Liver (tissue), 9 donors: ENCODE results near the gene THSD4. TPM values are rescaled to one million over a fixed set of nuclear protein-coding genes. Genes with fewer than 3 reads are reported as not detected.

ENCODE experiments used
- DNase-seq: peaks from one replicate; pipeline ENCODE4 v3.0.0-alpha.2; 2017; ENCODE audit warnings: low spot score
- H3K27ac ChIP-seq, 2 donors: one replicate each; pipeline ENCODE4 v1.7.0; 2013; ENCODE audit warnings: inconsistent platforms in 2 of 2, low read length in 2 of 2, control low read depth in 1 of 2, low read depth in 1 of 2, mild to moderate bottlenecking in 1 of 2
- H3K27me3 ChIP-seq, 4 donors: one replicate each; pipeline versions ENCODE4 v1.6.1 to v1.7.0; 2013; ENCODE audit warnings: low read length in 3 of 4, inconsistent platforms in 1 of 4, mild to moderate bottlenecking in 1 of 4, moderate library complexity in 1 of 4; ENCODE audit not compliant: control insufficient read depth in 4 of 4, insufficient read depth in 4 of 4
- H3K36me3 ChIP-seq, 4 donors: one replicate each; pipeline versions ENCODE4 v1.6.1 to v1.7.0; 2013; ENCODE audit warnings: low read length in 3 of 4, mild to moderate bottlenecking in 3 of 4, low read depth in 1 of 4, moderate library complexity in 1 of 4; ENCODE audit not compliant: control insufficient read depth in 4 of 4, insufficient read depth in 3 of 4
- H3K4me1 ChIP-seq, 4 donors: one replicate each; pipeline versions ENCODE4 v1.6.1 to v1.7.0; 2013; ENCODE audit warnings: low read length in 3 of 4, mild to moderate bottlenecking in 3 of 4, moderate library complexity in 1 of 4; ENCODE audit not compliant: control insufficient read depth in 4 of 4, insufficient read depth in 4 of 4
- H3K4me3 ChIP-seq, 3 donors: one replicate each; pipeline versions ENCODE4 v1.6.1 to v1.7.0; 2013; ENCODE audit warnings: low read length in 3 of 3, control low read depth in 1 of 3, low read depth in 1 of 3, mild to moderate bottlenecking in 1 of 3
- H3K9ac ChIP-seq, 2 donors: one replicate each; pipeline ENCODE4 v1.7.0; 2013; ENCODE audit warnings: low read length in 2 of 2, mild to moderate bottlenecking in 2 of 2, moderate library complexity in 2 of 2, control low read depth in 1 of 2, low read depth in 1 of 2
- H3K9me3 ChIP-seq, 4 donors: one replicate each; pipeline versions ENCODE4 v1.6.1 to v1.7.0; 2013; ENCODE audit warnings: low read length in 3 of 4; ENCODE audit not compliant: control insufficient read depth in 4 of 4
- CTCF ChIP-seq: fragments of 150-350 bp; IDR thresholded peaks from 2 replicates; pipeline ENCODE4 v1.5.1; 2017; ENCODE audit warnings: improper control_type of control experiment, low read depth, low read length; ENCODE audit not compliant: missing input control
- EGR1 ChIP-seq, 2 donors: IDR thresholded peaks; 2 replicates each; pipeline ENCODE4 v1.6.1; 2016 to 2018; ENCODE audit warnings: antibody characterized with exemption in 2 of 2, low read depth in 2 of 2
- FOXA1 ChIP-seq: IDR thresholded peaks from 2 replicates; pipeline ENCODE4 v1.6.1; 2016; ENCODE audit warnings: antibody characterized with exemption
- FOXA2 ChIP-seq: IDR thresholded peaks from 2 replicates; pipeline ENCODE4 v1.6.1; 2016; ENCODE audit warnings: antibody characterized with exemption
- GABPA ChIP-seq, 2 donors: IDR thresholded peaks in 1 of 2; conservative IDR thresholded peaks in 1 of 2; 2 replicates each; pipeline ENCODE4 v1.6.1; 2016; ENCODE audit warnings: antibody characterized with exemption in 2 of 2, mild to moderate bottlenecking in 1 of 2, moderate library complexity in 1 of 2
- HNF4A ChIP-seq, 2 donors: conservative IDR thresholded peaks; 2 replicates each; pipeline ENCODE4 v1.6.1; 2016; ENCODE audit warnings: antibody characterized with exemption in 2 of 2, mild to moderate bottlenecking in 2 of 2
- HNF4G ChIP-seq: IDR thresholded peaks from 2 replicates; pipeline ENCODE4 v1.6.1; 2016; ENCODE audit warnings: antibody characterized with exemption
- JUND ChIP-seq, 2 donors: IDR thresholded peaks; 2 replicates each; pipeline ENCODE4 v1.6.1; 2016; ENCODE audit warnings: antibody characterized with exemption in 2 of 2
- MAX ChIP-seq: IDR thresholded peaks from 2 replicates; pipeline ENCODE4 v1.6.1; 2016; ENCODE audit warnings: antibody characterized with exemption
- NR2F2 ChIP-seq: IDR thresholded peaks from 2 replicates; pipeline ENCODE4 v1.6.1; 2016; ENCODE audit warnings: antibody characterized with exemption
- RAD21 ChIP-seq, 2 donors: IDR thresholded peaks; 2 replicates each; pipeline ENCODE4 v1.6.1; 2016; ENCODE audit warnings: antibody characterized with exemption in 2 of 2, mild to moderate bottlenecking in 2 of 2
- RXRA ChIP-seq, 2 donors: IDR thresholded peaks; 2 replicates each; pipeline ENCODE4 v1.6.1; 2017 to 2018; ENCODE audit warnings: antibody characterized with exemption in 2 of 2, mild to moderate bottlenecking in 1 of 2
- SP1 ChIP-seq: IDR thresholded peaks from 2 replicates; pipeline ENCODE4 v1.6.1; 2018; ENCODE audit warnings: antibody characterized with exemption, mild to moderate bottlenecking
- YY1 ChIP-seq: IDR thresholded peaks from 2 replicates; pipeline ENCODE4 v1.6.1; 2016; ENCODE audit warnings: antibody characterized with exemption, mild to moderate bottlenecking
- WGBS: extraction: QIAGEN DNeasy Blood & Tissue Kit; methylation state at CpG from one replicate; pipeline ENCODE4 v1.1.7; 2013; 5-methylcytosine and 5-hydroxymethylcytosine counted together
- polyA plus RNA-seq, 2 donors: library from polyadenylated mRNA; stranded (reverse) in 1 of 2; unstranded in 1 of 2; fragments of 200-250 nt in 1 of 2; fragments of >200 nt in 1 of 2; fragmentation: Nextera tagmentation in 1 of 2; extraction: Ambion mirVana in 1 of 2; gene quantifications; one replicate each; pipeline versions ENCODE4 v1.2.1 to v1.2.3, GENCODE V29; 2013 to 2015
- total RNA-seq, 2 donors: library from RNA; depleted of rRNA; stranded (reverse); fragments of >200 nt; gene quantifications; one replicate each; pipeline ENCODE4 v1.2.3, GENCODE V29; 2014
- TF ChIP-seq, protein P1 (sequence below): IDR thresholded peaks from 2 replicates; pipeline ENCODE4 v1.6.1; 2016; ENCODE audit warnings: antibody characterized with exemption
- TF ChIP-seq, protein P2 (sequence below): IDR thresholded peaks from 2 replicates; pipeline ENCODE4 v1.6.1; 2016; ENCODE audit warnings: antibody characterized with exemption
- TF ChIP-seq, protein P3 (sequence below): IDR thresholded peaks from 2 replicates; pipeline ENCODE4 v1.6.1; 2016; ENCODE audit warnings: antibody characterized with exemption, mild to moderate bottlenecking
- donor health status: healthy.
- donor health status: healthy.
- donor health status: healthy.
- donor health status: healthy.
- donor health status: healthy.

The THSD4 gene
- total and polyA plus RNA-seq, 4 donors = 0.23 to 11.5 (median 1.9) TPM

- DNase-seq = no peak
- H3K27me3 ChIP-seq = no peaks in the 10 kb centered on the region
- H3K9me3 ChIP-seq = no peaks in the 10 kb centered on the region
- H3K4me3 ChIP-seq = no peak overlapping the region
- no peaks in the 10 kb centered on the region for H3K36me3 ChIP-seq
- WGBS = 88% methylated on average over 13 of the region's 13 CpGs
- peak overlapping the region; percentile 7 to 11 for H3K27ac ChIP-seq
- peaks cover 0 to 29% (median 10%) of the 10 kb centered on the region in 4 donors for H3K4me1 ChIP-seq
- H3K9ac ChIP-seq = no peak overlapping the region
- TF ChIP-seq, protein P1, sequence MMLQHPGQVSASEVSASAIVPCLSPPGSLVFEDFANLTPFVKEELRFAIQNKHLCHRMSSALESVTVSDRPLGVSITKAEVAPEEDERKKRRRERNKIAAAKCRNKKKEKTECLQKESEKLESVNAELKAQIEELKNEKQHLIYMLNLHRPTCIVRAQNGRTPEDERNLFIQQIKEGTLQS = no peak
- TF ChIP-seq HNF4A (conservative IDR thresholded peaks at IDR 0.05) (no peak), FOXA2 (no peak), RAD21 (IDR thresholded peaks at IDR 0.05) (no peak), YY1 (no peak), SP1 (no peak), MAX (no peak), GABPA (IDR thresholded peaks at IDR 0.05 in 1 of 2, conservative IDR thresholded peaks at IDR 0.05 in 1 of 2) (no peak), HNF4G (no peak), JUND (IDR thresholded peaks at IDR 0.05) (no peak), FOXA1 (no peak), NR2F2 (no peak), RXRA (IDR thresholded peaks at IDR 0.05) (no peak), EGR1 (IDR thresholded peaks at IDR 0.05; ENCODE audit: low read depth in 2 of 2) (no peak), CTCF (no peak)
- TF ChIP-seq, protein P2, sequence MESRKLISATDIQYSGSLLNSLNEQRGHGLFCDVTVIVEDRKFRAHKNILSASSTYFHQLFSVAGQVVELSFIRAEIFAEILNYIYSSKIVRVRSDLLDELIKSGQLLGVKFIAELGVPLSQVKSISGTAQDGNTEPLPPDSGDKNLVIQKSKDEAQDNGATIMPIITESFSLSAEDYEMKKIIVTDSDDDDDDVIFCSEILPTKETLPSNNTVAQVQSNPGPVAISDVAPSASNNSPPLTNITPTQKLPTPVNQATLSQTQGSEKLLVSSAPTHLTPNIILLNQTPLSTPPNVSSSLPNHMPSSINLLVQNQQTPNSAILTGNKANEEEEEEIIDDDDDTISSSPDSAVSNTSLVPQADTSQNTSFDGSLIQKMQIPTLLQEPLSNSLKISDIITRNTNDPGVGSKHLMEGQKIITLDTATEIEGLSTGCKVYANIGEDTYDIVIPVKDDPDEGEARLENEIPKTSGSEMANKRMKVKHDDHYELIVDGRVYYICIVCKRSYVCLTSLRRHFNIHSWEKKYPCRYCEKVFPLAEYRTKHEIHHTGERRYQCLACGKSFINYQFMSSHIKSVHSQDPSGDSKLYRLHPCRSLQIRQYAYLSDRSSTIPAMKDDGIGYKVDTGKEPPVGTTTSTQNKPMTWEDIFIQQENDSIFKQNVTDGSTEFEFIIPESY = no peak
- TF ChIP-seq, protein P3, sequence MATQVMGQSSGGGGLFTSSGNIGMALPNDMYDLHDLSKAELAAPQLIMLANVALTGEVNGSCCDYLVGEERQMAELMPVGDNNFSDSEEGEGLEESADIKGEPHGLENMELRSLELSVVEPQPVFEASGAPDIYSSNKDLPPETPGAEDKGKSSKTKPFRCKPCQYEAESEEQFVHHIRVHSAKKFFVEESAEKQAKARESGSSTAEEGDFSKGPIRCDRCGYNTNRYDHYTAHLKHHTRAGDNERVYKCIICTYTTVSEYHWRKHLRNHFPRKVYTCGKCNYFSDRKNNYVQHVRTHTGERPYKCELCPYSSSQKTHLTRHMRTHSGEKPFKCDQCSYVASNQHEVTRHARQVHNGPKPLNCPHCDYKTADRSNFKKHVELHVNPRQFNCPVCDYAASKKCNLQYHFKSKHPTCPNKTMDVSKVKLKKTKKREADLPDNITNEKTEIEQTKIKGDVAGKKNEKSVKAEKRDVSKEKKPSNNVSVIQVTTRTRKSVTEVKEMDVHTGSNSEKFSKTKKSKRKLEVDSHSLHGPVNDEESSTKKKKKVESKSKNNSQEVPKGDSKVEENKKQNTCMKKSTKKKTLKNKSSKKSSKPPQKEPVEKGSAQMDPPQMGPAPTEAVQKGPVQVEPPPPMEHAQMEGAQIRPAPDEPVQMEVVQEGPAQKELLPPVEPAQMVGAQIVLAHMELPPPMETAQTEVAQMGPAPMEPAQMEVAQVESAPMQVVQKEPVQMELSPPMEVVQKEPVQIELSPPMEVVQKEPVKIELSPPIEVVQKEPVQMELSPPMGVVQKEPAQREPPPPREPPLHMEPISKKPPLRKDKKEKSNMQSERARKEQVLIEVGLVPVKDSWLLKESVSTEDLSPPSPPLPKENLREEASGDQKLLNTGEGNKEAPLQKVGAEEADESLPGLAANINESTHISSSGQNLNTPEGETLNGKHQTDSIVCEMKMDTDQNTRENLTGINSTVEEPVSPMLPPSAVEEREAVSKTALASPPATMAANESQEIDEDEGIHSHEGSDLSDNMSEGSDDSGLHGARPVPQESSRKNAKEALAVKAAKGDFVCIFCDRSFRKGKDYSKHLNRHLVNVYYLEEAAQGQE = no peak
Measured at GRCh38 chr15:71136159-71136783, 21.0 kb downstream of the THSD4 start.
